ENCODE results near the gene ATP2A2.
"Not testable (repeated sequence)": the region's sequence is repeated elsewhere in the genome, so short reads cannot be mapped to it uniquely, and the experiment has no call there.

Gene ATP2A2

GRCh38 chr12:110301065-110301806, 20.2 kb downstream of the ATP2A2 start:
- no peak for DNase-seq (ENCODE audit: low read depth)

- DNase-seq (ENCODE audit: low read depth) = no peak
Measured at GRCh38 chr12:110304061-110304551, 23.1 kb downstream of the ATP2A2 start.

- no peak for DNase-seq (ENCODE audit: low read depth)
Measured at GRCh38 chr12:110307372-110307771, 26.3 kb downstream of the ATP2A2 start.

GRCh38 chr12:110310763-110311162, 29.7 kb downstream of the ATP2A2 start:
- no peak for DNase-seq (ENCODE audit: low read depth)

GRCh38 chr12:110311903-110312302, 30.9 kb downstream of the ATP2A2 start:
- DNase-seq (ENCODE audit: low read depth) = no peak

- DNase-seq (ENCODE audit: low read depth) = no peak
Measured at GRCh38 chr12:110312581-110313360, 31.7 kb downstream of the ATP2A2 start.

GRCh38 chr12:110314308-110314707, 33.3 kb downstream of the ATP2A2 start:
- no peak for DNase-seq (ENCODE audit: low read depth)

GRCh38 chr12:110316861-110317260, 35.8 kb downstream of the ATP2A2 start:
- no peak for DNase-seq (ENCODE audit: low read depth)

- no peak for DNase-seq (ENCODE audit: low read depth)
Measured at GRCh38 chr12:110317911-110318310, 36.9 kb downstream of the ATP2A2 start.

GRCh38 chr12:110320550-110320949, 39.5 kb downstream of the ATP2A2 start:
- no peak for DNase-seq (ENCODE audit: low read depth)

GRCh38 chr12:110329710-110330109, 48.7 kb downstream of the ATP2A2 start:
- DNase-seq (ENCODE audit: low read depth) = no peak

GRCh38 chr12:110330124-110330523, 49.1 kb downstream of the ATP2A2 start:
- DNase-seq (ENCODE audit: low read depth) = no peak

GRCh38 chr12:110330544-110330943, 49.5 kb downstream of the ATP2A2 start:
- no peak for DNase-seq (ENCODE audit: low read depth)

GRCh38 chr12:110333201-110333600, 52.2 kb downstream of the ATP2A2 start:
- DNase-seq (ENCODE audit: low read depth) = no peak

- DNase-seq (ENCODE audit: low read depth) = no peak
Measured at GRCh38 chr12:110335481-110336045, 54.5 kb downstream of the ATP2A2 start.

GRCh38 chr12:110337912-110338710, 57.1 kb downstream of the ATP2A2 start:
- DNase-seq (ENCODE audit: low read depth) = no peak

GRCh38 chr12:110338754-110339153, 57.7 kb downstream of the ATP2A2 start:
- DNase-seq (ENCODE audit: low read depth) = no peak

GRCh38 chr12:110339184-110339952, 58.3 kb downstream of the ATP2A2 start:
- no peak for DNase-seq (ENCODE audit: low read depth)

- DNase-seq (ENCODE audit: low read depth) = not testable (repeated sequence)
Measured at GRCh38 chr12:110340261-110340660, 59.2 kb downstream of the ATP2A2 start.

- no peak for DNase-seq (ENCODE audit: low read depth)
Measured at GRCh38 chr12:110340706-110341105, 59.7 kb downstream of the ATP2A2 start.

GRCh38 chr12:110342157-110342556, 61.1 kb downstream of the ATP2A2 start:
- DNase-seq (ENCODE audit: low read depth) = no peak

Data from activated T-helper 9 cell treated with anti-CD3 and anti-CD28 coated beads, Interleukin-2, amount 50 U/mL, for 16 hours (primary cell).